VCaP (cell line): ENCODE measurements around the gene CBARP.

ENCODE experiments used
- H3K27ac ChIP-seq: fragments of 450-650 bp; 2 replicates; pipeline ENCODE4 v1.5.1; 2017
- TF ChIP-seq, protein P1 (sequence below): fragments of 450-650 bp; conservative IDR thresholded peaks from 2 replicates; pipeline ENCODE4 v1.5.1; 2017; ENCODE audit warnings: mild to moderate bottlenecking, moderate library complexity

The CBARP gene

DNA sequence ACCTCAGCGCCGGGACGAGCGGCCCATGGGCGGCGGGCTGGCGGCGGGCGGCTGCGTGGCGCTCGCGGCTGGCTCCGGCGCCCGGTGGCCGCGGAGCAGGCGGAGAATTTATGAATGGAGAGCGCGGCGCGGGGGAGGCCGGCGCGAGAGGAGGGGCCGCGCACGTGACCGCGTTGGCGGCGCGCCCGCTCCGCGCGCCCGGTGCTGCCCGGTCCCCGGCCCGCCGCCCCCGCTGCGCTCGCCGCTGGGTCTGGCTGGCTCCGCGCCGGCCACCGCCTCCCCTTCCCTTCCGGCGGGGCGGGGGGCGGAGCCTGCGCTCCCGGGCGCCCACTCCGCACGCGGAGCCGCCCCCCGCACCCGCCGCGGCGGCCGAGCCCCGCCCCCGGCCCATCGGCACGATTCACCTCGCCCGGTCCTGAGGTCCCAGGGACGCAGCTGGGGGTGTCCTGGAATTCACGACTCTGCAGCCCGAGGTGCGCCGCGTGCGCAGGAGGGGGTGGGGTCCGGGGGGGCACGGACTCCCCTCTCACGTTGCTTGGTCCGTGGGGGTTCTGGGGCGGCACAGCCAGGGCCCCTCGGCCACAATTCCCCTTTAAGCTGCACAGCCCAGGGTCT, at the start of gene CBARP:
CBARP (minus strand) TSS at position 252 of the 615 bp plus-strand sequence. CDS start 1,905 bp downstream, outside the sequence.
- TF ChIP-seq, protein P1, sequence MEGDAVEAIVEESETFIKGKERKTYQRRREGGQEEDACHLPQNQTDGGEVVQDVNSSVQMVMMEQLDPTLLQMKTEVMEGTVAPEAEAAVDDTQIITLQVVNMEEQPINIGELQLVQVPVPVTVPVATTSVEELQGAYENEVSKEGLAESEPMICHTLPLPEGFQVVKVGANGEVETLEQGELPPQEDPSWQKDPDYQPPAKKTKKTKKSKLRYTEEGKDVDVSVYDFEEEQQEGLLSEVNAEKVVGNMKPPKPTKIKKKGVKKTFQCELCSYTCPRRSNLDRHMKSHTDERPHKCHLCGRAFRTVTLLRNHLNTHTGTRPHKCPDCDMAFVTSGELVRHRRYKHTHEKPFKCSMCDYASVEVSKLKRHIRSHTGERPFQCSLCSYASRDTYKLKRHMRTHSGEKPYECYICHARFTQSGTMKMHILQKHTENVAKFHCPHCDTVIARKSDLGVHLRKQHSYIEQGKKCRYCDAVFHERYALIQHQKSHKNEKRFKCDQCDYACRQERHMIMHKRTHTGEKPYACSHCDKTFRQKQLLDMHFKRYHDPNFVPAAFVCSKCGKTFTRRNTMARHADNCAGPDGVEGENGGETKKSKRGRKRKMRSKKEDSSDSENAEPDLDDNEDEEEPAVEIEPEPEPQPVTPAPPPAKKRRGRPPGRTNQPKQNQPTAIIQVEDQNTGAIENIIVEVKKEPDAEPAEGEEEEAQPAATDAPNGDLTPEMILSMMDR = no peak
- peak within 1 kb of the TSS; percentile 90 for H3K27ac ChIP-seq

DNA sequence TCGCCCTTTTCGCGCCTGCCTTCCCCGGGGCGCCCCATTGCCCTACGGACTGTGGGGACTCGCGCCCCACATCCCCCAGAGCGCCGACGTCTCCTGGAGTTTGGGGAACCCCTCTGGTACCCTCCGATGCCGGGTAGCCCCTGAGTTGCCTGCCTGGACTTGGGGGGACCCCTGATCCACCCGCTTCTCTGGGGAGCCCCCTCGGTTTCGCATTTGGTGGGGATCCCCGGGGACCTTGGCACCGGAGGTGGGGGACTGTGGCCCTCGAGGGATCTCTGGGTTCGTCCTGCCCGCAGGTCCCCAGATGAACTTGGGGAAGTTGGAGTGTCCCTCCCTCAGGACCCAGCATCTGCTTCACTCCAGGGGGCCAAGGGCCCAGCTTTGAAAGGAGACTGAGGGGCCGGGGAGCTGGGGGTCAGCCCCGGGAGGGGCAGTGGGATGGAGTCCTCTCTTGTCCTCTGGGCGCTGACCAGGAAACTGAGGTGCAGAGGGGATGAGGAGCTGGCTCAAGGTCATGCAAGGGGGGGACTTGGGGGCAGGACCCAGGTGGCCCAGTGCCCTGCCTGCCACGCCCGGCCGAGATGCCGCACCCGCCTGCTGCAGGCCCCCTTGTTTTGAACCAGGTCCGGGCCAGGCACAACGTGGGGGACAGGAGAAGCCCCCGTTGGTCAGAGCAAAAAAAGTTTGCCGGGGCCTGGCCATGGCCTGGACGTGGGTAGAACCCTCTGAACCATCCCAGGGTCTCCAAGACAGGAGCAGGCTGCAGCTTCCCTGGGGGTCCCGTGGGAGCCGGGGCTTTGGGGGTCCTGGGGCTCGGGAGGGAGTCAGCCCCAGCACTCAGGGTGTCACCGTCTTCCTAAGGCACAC, 48.9 kb upstream of the CBARP start:
- H3K27ac ChIP-seq = peak overlapping the region; percentile 52; the same call in 1 of the 2 replicates
- TF ChIP-seq, protein P1 = no peak

DNA sequence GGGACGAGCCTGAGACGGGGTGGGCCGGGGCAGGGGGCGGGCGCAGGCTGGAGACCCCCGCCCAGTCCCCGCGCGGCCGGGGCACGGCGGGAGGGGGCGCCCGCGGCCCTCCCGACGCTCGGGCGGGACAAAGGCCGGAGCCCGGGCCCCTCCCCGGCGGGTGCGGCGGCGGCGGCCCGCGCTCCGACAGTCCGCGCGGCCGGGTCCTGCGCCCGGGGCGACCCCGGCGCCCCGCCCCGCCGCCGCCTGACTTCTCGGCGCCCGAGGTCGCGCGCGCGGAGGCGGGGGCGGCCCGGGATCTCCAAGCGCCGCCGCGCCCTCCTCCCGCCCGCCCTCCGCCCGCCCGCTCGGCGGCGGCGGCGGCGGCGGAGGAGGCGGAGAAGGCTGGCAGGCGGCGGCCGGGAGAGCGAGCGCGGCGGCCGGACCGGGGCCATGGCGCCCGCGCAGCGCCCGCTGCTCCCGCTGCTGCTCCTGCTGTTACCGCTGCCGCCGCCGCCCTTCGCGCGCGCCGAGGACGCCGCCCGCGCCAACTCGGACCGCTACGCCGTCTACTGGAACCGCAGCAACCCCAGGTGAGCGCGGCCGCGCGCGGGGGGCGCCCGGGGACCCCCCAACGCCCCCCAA, 48.0 kb upstream of the CBARP start, which contains the start of gene EFNA2:
EFNA2 (plus strand) TSS at position 137 of the 624 bp plus-strand sequence; CDS start at position 433, 296 bp downstream.
- peak within 1 kb of the TSS; percentile 52; the same call in 1 of the 2 replicates for H3K27ac ChIP-seq
- TF ChIP-seq, protein P1 = peak; percentile 52

DNA sequence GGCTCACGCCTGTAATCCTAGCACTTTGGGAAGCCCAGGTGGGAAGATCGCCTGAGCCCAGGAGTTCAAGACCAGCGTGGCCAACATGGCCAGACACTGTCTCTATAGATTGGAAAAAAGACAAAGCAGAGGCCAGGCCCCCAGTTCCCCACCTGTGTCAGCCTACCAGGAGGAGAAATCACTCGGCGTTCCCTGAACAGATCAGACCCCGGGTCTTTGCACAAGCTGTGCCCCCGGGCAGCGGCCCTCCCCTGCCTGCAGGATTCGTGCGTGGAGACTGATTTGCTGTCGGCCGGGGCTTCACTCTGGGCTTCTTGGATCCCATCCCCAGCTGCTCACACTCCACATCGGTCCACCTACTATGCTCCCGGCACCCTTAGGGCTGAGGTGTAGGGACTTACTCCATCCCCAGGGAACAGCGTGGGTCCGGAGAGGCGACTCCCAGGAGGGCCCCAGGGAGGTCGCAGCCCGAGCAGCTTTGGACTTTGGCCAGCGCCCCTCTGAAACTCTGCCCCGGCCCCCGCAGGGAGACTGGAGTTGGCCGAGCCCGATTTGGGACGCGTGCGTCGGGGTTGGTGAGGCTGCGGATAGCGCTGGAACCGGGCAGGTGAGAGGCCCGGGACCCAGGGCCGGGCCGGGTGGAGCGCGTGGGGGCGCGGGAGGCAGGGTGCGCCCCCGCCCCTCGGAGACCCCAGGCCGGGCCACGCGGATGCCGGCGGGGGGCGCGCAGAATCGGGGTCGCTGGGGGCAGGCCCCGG, 47.4 kb upstream of the CBARP start:
- TF ChIP-seq, protein P1 = no peak
- H3K27ac ChIP-seq = peak overlapping the region; percentile 52; the same call in 1 of the 2 replicates

DNA sequence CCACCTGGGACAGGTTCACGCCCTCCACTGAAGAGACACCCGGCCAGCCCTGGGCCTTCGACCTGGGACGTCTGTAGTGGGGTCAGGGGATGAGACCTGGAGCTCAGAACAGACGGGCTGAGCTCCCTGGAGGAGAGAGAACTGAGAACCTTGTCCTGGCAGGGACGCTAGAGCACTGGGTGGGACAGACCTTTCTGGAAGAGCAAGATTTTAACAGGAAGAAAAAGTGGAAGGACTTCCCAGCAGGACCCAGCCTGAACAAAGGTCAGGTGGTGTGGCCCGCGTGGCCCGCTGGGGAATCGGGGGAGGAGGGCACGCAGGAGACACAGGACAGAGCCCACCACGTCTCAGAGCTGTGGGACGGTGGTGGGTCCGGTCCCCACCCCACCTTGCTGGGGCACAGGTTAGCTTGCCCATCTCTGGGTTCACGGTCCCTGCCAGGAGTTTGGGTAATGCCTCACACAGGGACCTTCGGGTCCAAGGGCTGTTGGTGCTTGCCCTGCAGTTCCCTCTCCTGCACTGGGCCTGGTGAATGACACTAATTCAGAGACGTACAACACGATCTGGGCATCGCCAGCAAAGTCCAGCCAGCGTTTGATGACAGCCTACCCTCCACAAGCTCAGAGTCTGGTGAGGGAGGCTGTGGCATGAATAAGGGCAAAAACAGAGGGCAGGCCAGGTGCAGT, 46.6 kb upstream of the CBARP start:
- TF ChIP-seq, protein P1 = no peak
- 0 out of 2 replicates have a peak overlapping the region, but pooled peaks have one; percentile 3 for H3K27ac ChIP-seq

GRCh38 chr19:1283917-1284292, 46.1 kb upstream of the CBARP start:
- TF ChIP-seq, protein P1 = no peak
- 0 out of 2 replicates have a peak overlapping the region, but pooled peaks have one; percentile 3 for H3K27ac ChIP-seq
